Tibial artery (tissue), 4 donors: ENCODE data around the gene RP2.

Experiments used
- DNase-seq, 2 donors: peaks; one replicate each; pipeline ENCODE4 v3.0.0-alpha.2; 2019
- H3K27ac ChIP-seq, 2 donors: fragments of 200-600 bp; sonication (generic) in 1 of 2; 1 replicate in 1 of 2; 2 replicates in 1 of 2; pipeline ENCODE4 v1.5.1; 2018 to 2019; ENCODE audit warnings: mild to moderate bottlenecking in 1 of 2
- H3K27me3 ChIP-seq, 2 donors: fragments of 200-600 bp; sonication (generic) in 1 of 2; one replicate each; pipeline versions ENCODE4 v1.5.1 to v1.6.0; 2016 to 2019
- H3K36me3 ChIP-seq, 3 donors: fragments of 200-600 bp; sonication (generic) in 2 of 3; one replicate each; pipeline ENCODE4 v1.5.1; 2016 to 2019; ENCODE audit warnings: mild to moderate bottlenecking in 2 of 3
- H3K4me1 ChIP-seq, 4 donors: fragments of 200-600 bp; sonication (generic) in 2 of 4; 1 replicate in 3 of 4; 2 replicates in 1 of 4; pipeline ENCODE4 v1.5.1; 2016 to 2019
- H3K4me3 ChIP-seq, 2 donors: fragments of 200-600 bp; sonication (generic) in 1 of 2; 1 replicate in 1 of 2; 2 replicates in 1 of 2; pipeline ENCODE4 v1.5.1; 2018 to 2019; ENCODE audit warnings: mild to moderate bottlenecking in 2 of 2
- H3K9me3 ChIP-seq, 3 donors: fragments of 200-600 bp; sonication (generic) in 1 of 3; one replicate each; pipeline ENCODE4 v1.5.1; 2016 to 2019
- intact Hi-C: fragments of 100-400 bp; cut with DNase I; formaldehyde crosslinking; loops from one replicate; pipeline ENCODE4 v1.15.0; 2023; ENCODE audit warnings: low total_unique reads
- TF ChIP-seq, protein P1 (sequence below), 2 experiments: fragments of 200-600 bp in 1 of 2; fragments of 450-650 bp in 1 of 2; IDR thresholded peaks; one replicate each; pipeline ENCODE4 v1.5.1; 2017 to 2019; ENCODE audit warnings: antibody characterized with exemption in 2 of 2, mild to moderate bottlenecking in 1 of 2, moderate library complexity in 1 of 2

The RP2 gene

DNA sequence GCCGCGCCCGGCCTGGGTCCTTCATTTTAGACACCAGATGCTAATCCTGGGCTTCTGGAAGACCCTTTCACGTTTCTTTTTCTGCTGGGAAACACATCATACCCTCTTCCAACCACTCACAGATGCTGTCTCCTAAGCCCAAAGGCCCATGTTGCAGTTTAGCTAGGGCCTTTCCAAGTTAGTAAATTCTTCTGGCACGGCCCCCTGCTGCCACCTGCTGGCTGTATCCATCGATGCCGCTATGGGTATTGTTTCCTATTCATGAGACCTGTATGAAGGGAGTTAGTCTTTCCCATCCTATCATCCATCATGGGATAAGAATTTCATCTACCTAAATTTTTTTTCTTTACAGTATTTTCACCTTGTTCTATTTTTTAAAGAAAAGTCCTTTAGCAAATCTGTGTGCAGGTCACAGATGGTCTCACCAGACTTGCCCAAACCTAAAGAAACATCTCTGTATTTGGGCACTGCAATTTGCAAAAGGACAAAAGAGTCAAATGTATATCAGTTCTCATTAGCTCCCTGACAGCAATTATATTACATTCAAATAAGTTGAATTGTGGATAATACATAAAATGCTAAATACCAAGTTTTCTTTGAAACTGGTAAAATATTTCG lies 40.2 kb upstream of the RP2 start:
- DNase-seq = peak; percentile 75 to 76

DNA sequence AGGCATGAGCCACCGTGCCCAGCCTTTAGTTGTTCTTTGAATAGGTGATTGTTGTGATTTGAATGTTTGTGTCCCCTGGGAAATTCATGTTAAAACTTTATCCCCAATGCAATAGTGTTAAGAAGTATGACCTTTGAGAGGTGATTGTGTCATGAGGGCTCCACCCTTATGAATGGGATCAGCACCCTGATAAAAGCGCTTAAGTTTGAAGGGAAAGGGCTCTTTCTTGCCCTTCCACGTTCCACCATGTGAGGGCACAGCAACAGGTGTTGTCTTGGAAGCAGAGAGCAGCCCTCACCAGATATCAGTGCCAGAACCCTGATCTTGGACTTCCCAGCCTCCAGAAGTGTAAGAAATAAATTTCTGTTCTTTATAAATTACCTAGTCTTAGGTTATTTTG lies 33.7 kb upstream of the RP2 start:
- TF ChIP-seq, protein P1, sequence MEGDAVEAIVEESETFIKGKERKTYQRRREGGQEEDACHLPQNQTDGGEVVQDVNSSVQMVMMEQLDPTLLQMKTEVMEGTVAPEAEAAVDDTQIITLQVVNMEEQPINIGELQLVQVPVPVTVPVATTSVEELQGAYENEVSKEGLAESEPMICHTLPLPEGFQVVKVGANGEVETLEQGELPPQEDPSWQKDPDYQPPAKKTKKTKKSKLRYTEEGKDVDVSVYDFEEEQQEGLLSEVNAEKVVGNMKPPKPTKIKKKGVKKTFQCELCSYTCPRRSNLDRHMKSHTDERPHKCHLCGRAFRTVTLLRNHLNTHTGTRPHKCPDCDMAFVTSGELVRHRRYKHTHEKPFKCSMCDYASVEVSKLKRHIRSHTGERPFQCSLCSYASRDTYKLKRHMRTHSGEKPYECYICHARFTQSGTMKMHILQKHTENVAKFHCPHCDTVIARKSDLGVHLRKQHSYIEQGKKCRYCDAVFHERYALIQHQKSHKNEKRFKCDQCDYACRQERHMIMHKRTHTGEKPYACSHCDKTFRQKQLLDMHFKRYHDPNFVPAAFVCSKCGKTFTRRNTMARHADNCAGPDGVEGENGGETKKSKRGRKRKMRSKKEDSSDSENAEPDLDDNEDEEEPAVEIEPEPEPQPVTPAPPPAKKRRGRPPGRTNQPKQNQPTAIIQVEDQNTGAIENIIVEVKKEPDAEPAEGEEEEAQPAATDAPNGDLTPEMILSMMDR (IDR thresholded peaks at IDR 0.05) = no peak
- intact Hi-C loops = no loop called here

More for the DNA sequence above, 40.2 kb upstream of the RP2 start:
- TF ChIP-seq, protein P1 (IDR thresholded peaks at IDR 0.05) = peak; percentile 59 to 65
- H3K36me3 ChIP-seq = no peaks in the 10 kb centered on the region
- H3K4me3 ChIP-seq = no peak overlapping the region
- peaks cover 0 to 5% (median 0%) of the 10 kb centered on the region in 4 donors for H3K4me1 ChIP-seq
- intact Hi-C loops = no loop called here
- no peaks in the 10 kb centered on the region for H3K9me3 ChIP-seq
- no peak overlapping the region for H3K27ac ChIP-seq
- H3K27me3 ChIP-seq = no peaks in the 10 kb centered on the region

DNA sequence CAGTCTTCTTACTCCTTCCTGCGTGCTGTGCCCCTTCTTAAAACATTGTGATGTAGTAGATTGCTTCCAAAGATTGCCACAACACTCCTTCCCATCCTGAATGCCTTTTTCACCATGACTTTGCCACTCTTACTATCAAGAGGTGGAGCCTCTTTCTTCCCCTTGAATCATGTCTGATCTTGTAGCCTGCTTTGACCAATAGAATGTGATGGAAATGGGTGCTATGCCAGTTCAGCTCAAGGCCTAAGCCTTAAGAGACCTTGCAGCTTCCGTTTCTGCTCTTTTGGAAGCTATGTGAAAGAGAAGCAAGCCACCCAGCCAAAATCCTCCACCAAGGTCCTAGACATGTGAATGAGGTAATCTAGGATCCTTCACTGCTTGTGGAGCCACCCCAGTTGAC lies 31.6 kb upstream of the RP2 start:
- Histone ChIP-seq H3K36me3 (no peaks in the 10 kb centered on the region), H3K4me1 (no peaks in the 10 kb centered on the region), H3K9me3 (no peaks in the 10 kb centered on the region), H3K4me3 (no peak overlapping the region), H3K27ac (no peak overlapping the region), H3K27me3 (no peaks in the 10 kb centered on the region)
- TF ChIP-seq, protein P1 (IDR thresholded peaks at IDR 0.05) = no peak
- intact Hi-C loops = no loop called here
- DNase-seq = no peak

More for the DNA sequence above, 33.7 kb upstream of the RP2 start:
- DNase-seq = no peak
- Histone ChIP-seq H3K4me1 (no peaks in the 10 kb centered on the region), H3K36me3 (no peaks in the 10 kb centered on the region), H3K27me3 (no peaks in the 10 kb centered on the region), H3K27ac (no peak overlapping the region), H3K4me3 (no peak overlapping the region), H3K9me3 (no peaks in the 10 kb centered on the region)

DNA sequence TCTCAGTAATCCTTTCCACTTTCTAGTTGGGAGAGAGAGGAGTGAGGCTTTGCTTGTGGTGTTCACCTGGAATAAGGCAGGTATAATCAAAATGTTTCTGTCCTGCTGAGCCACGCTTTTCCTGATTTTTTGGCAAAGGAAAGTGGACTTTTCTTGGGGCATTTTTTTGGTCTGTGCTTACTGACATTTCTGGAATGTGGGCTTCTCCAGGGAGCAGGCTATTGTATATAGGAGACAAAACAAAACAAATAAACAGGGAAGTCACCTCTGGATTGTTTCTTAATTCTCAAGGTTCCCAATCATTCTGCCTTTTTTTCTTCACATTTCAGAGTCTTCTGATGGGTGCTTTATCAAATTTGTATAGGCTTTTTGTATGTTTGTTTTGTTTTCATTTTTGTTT lies 25.7 kb upstream of the RP2 start:
- H3K4me1 ChIP-seq = no peaks in the 10 kb centered on the region
- H3K27ac ChIP-seq = no peak overlapping the region
- H3K27me3 ChIP-seq = no peaks in the 10 kb centered on the region
- H3K4me3 ChIP-seq = no peak overlapping the region
- no peaks in the 10 kb centered on the region for H3K36me3 ChIP-seq
- H3K9me3 ChIP-seq = no peaks in the 10 kb centered on the region
- TF ChIP-seq, protein P1 (IDR thresholded peaks at IDR 0.05) = no peak
- no peak for DNase-seq
- intact Hi-C loops = no loop called here

DNA sequence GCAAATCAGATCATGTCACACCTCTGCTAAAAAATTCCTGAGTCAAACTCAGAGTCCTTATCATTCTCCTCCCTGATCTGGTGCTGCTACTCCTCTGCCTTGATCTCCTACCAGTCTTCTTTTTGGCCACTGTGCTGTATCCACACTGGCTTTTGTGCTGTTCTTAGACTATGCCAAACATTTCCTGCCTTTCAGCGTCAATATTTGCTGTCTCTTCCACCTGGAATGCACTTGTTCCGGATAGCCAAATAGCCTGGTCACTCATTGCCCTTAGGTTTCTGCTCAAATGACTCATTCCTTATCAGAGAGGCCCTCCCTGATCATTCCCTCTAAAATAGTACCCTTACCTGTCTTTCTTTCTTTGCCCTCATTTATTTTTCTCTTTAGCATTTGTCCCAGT lies 24.4 kb upstream of the RP2 start:
- TF ChIP-seq, protein P1 (IDR thresholded peaks at IDR 0.05) = no peak
- H3K4me3 ChIP-seq = no peak overlapping the region
- DNase-seq = no peak
- H3K9me3 ChIP-seq = no peaks in the 10 kb centered on the region
- H3K4me1 ChIP-seq = no peaks in the 10 kb centered on the region
- intact Hi-C loops = no loop called here
- H3K27me3 ChIP-seq = no peaks in the 10 kb centered on the region
- no peak overlapping the region for H3K27ac ChIP-seq
- H3K36me3 ChIP-seq = no peaks in the 10 kb centered on the region

DNA sequence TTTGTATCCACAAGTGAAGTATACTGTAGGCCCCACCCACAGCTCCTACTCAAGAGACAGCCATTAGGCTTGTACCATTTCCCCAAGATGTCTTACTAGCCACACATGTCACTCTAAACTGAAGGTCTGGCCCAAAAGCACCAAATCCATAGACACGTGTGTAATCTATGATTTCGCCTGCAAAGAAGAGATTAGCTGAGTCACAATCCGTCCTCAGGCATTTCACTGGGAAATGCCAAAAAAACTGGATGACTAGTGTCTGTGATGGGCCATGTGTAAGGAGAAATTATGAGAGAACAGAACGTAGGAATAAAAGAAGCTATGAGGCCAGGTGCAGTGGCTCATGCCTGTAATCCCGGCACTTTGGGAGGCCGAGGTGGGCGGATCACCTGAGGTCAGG lies 21.9 kb upstream of the RP2 start:
- H3K27ac ChIP-seq = no peak overlapping the region
- no peaks in the 10 kb centered on the region for H3K36me3 ChIP-seq
- TF ChIP-seq, protein P1 (IDR thresholded peaks at IDR 0.05) = no peak
- H3K4me3 ChIP-seq = no peak overlapping the region
- no peaks in the 10 kb centered on the region for H3K4me1 ChIP-seq
- no peak for DNase-seq
- H3K27me3 ChIP-seq = no peaks in the 10 kb centered on the region
- H3K9me3 ChIP-seq = no peaks in the 10 kb centered on the region
- intact Hi-C loops = no loop called here
